H1 (cell line): ENCODE measurements around the gene ANGPTL2. TPM values are rescaled to one million over a fixed set of nuclear protein-coding genes. Genes with fewer than 3 reads are reported as not detected.

ENCODE experiments used
- EGR1 ChIP-seq: IDR thresholded peaks from 2 replicates; pipeline ENCODE4 v1.6.1; 2011; ENCODE audit warnings: low read depth, low read length, borderline replicate concordance
- POU5F1 ChIP-seq: IDR thresholded peaks from 2 replicates; pipeline ENCODE4 v1.6.1; 2011; ENCODE audit warnings: low read depth, mild to moderate bottlenecking, low read length, moderate library complexity
- polyA plus RNA-seq, 7 experiments: library from polyadenylated mRNA; depleted of rRNA in 3 of 7; stranded (reverse) in 5 of 7; unstranded in 2 of 7; fragments of >200 nt in 5 of 7; fragments of 200-250 nt in 2 of 7; gene quantifications; 1 replicate in 5 of 7; 2 replicates in 1 of 7; 4 replicates in 1 of 7; pipeline versions ENCODE4 v1.2.1 to v1.2.3, GENCODE V29; 2011 to 2013; ENCODE audit warnings: missing spikeins in 2 of 7, mixed read lengths in 2 of 7
- total RNA-seq: library from RNA; stranded (reverse); fragmentation: NEBNext Ultra II Directional; extraction: Animal tissue kit (Norgen Biotek cat#: 25700); gene quantifications from 2 replicates; pipeline ENCODE4 v1.2.1, GENCODE V29; 2021

ANGPTL2 gene
- total and polyA plus RNA-seq, 2 of the 8 experiments (the other 6 are each of a cell fraction or from before 2014, with no cell fraction given): 9.0 to 10.6 TPM

- no peak for TF ChIP-seq POU5F1
- no peak for TF ChIP-seq EGR1
Measured at GRCh38 chr9:127165116-127165515, 42.7 kb upstream of the ANGPTL2 start (continued).
